ENCODE results near the gene VWC2L. TPM values are rescaled to one million over a fixed set of nuclear protein-coding genes. Genes with fewer than 3 reads are reported as not detected.

Gene VWC2L
- polyA plus RNA-seq, 2 of the 4 experiments (the other 2 are of a cell fraction), result not detected

DNA sequence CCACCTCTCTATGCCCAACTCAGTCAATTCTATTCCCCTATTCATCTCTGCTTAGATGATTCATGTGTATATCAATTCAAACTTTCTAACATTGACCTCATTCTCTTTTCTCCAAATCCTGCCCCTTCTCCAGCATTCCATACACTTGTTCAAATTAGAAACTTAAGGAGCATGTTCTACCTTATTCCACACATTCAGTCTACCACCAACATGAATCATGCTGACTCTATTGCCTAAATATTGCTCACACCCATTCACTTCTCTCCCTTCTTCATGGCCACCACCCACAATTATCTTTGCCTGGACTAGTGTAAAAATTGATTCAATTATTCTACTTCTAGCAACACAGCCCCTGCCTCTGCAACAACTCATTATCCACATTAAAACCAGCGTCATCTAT lies 147.5 kb downstream of the VWC2L start:
- ATAC-seq, result no peak
- 34% methylated on average over 1 of the region's 1 CpG for WGBS (ENCODE audit: missing lambda C conversion rate)
- Histone ChIP-seq H3K4me1 (no peaks in the 10 kb centered on the region), H3K9me3 (no peaks in the 10 kb centered on the region), H3K4me2 (no peak overlapping the region), H3K4me3 (no peak overlapping the region), H3K27ac (no peak overlapping the region)
- FAIRE-seq, result no peak
- no peak for TF ChIP-seq CBX8 (IDR thresholded peaks at IDR 0.05)
- no peak for TF ChIP-seq HEYL (CRISPR knock-in tag; IDR thresholded peaks at IDR 0.05)
- TF ChIP-seq, protein P1, sequence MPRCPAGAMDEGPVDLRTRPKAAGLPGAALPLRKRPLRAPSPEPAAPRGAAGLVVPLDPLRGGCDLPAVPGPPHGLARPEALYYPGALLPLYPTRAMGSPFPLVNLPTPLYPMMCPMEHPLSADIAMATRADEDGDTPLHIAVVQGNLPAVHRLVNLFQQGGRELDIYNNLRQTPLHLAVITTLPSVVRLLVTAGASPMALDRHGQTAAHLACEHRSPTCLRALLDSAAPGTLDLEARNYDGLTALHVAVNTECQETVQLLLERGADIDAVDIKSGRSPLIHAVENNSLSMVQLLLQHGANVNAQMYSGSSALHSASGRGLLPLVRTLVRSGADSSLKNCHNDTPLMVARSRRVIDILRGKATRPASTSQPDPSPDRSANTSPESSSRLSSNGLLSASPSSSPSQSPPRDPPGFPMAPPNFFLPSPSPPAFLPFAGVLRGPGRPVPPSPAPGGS (IDR thresholded peaks at IDR 0.05), result no peak
- no peak for TF ChIP-seq ESRRA (IDR thresholded peaks at IDR 0.05; ENCODE audit: borderline replicate concordance, low read length)
- no peak for TF ChIP-seq RNF2 (IDR thresholded peaks at IDR 0.05; ENCODE audit: borderline replicate concordance, low read depth)
- TF ChIP-seq ZC3H11A (IDR thresholded peaks at IDR 0.05), result no peak
- no peak for TF ChIP-seq ZSCAN20 (CRISPR knock-in tag; IDR thresholded peaks at IDR 0.05)
- no peak for TF ChIP-seq MAFK (IDR thresholded peaks at IDR 0.05; ENCODE audit: partially characterized antibody)
- no peak for TF ChIP-seq POLR2A (IDR thresholded peaks at IDR 0.05; ENCODE audit: low read length)
- no peak for TF ChIP-seq NR3C1 (IDR thresholded peaks at IDR 0.05)
- no peak for TF ChIP-seq HES2 (IDR thresholded peaks at IDR 0.05)
- TF ChIP-seq MYC (IDR thresholded peaks at IDR 0.05; ENCODE audit: borderline replicate concordance, low read length), result no peak
- TF ChIP-seq REST (IDR thresholded peaks at IDR 0.05), result no peak
- no peak for TF ChIP-seq E2F6 (IDR thresholded peaks at IDR 0.05; ENCODE audit: borderline replicate concordance, low read depth)
- no peak for TF ChIP-seq NPAS2 (CRISPR knock-in tag; IDR thresholded peaks at IDR 0.05; ENCODE audit: borderline replicate concordance)
- TF ChIP-seq SMC3 (IDR thresholded peaks at IDR 0.05), result no peak
- no peak for TF ChIP-seq TP53 (CRISPR knock-in tag; IDR thresholded peaks at IDR 0.05)
- TF ChIP-seq BHLHE40 (IDR thresholded peaks at IDR 0.05; ENCODE audit: low read depth, low read length), result no peak
- no peak for TF ChIP-seq EP300 (IDR thresholded peaks at IDR 0.05)
- ChIA-PET CTCF (no interaction called here), POLR2A (no interaction called here)
- no peak for DNase-seq (ENCODE audit: low read depth in 1 of 2, low spot score in 1 of 2)

DNA sequence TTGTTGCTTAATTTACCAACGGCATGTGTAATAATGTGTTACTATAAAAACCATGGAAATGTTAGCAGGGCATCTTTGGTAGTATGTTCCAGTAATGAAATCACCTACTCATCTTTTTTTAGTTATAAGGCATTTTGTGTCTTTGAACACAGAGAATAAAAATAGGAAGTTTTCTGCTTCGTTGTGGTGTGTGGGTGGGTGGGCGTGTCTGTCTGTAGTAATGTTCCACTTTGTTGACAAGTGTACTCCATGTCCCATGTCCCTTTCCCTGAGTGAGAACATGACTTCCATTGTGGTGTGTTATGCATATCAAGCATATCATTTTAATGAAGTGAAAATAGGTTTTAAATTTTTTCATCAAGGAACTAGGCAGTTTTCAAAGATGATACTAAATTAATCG lies 149.3 kb downstream of the VWC2L start:
- CTCF ChIA-PET, result no interaction called here
- no peak overlapping the region for H3K4me2 ChIP-seq
- TF ChIP-seq TP53 (CRISPR knock-in tag; IDR thresholded peaks at IDR 0.05), result no peak
- no peak for TF ChIP-seq HDAC2 (IDR thresholded peaks at IDR 0.05)
- no peak for TF ChIP-seq CHD4 (IDR thresholded peaks at IDR 0.05; ENCODE audit: borderline replicate concordance)
- TF ChIP-seq JUNB (IDR thresholded peaks at IDR 0.05), result no peak
- TF ChIP-seq HOXB5 (CRISPR knock-in tag; IDR thresholded peaks at IDR 0.05), result no peak
- no peak for TF ChIP-seq RFX5 (IDR thresholded peaks at IDR 0.05)
- no peak for TF ChIP-seq RCOR1 (IDR thresholded peaks at IDR 0.05; ENCODE audit: low read depth, low read length)
- TF ChIP-seq CBX2 (IDR thresholded peaks at IDR 0.05; ENCODE audit: borderline replicate concordance, low read depth), result no peak
- no peak for TF ChIP-seq HMGXB4 (CRISPR knock-in tag; IDR thresholded peaks at IDR 0.05; ENCODE audit: borderline replicate concordance)
- TF ChIP-seq CHD2 (IDR thresholded peaks at IDR 0.05; ENCODE audit: low read length, partially characterized antibody), result no peak
- TF ChIP-seq ESRRA (IDR thresholded peaks at IDR 0.05; ENCODE audit: borderline replicate concordance, low read length), result no peak
- no peak for TF ChIP-seq SMC3 (IDR thresholded peaks at IDR 0.05)
- no peak for TF ChIP-seq HOXA7 (CRISPR knock-in tag; IDR thresholded peaks at IDR 0.05)
- TF ChIP-seq MAZ (IDR thresholded peaks at IDR 0.05; ENCODE audit: borderline replicate concordance, low read depth, low read length), result no peak
- TF ChIP-seq HEYL (CRISPR knock-in tag; IDR thresholded peaks at IDR 0.05), result no peak
- FAIRE-seq (no peak), DNase-seq (ENCODE audit: low read depth in 1 of 2, low spot score in 1 of 2) (no peak), ATAC-seq (no peak)
- no peaks in the 10 kb centered on the region for H3K4me1 ChIP-seq
- WGBS (ENCODE audit: missing lambda C conversion rate), result 39% methylated on average over 4 of the region's 4 CpGs
- H3K4me3 ChIP-seq, result no peak overlapping the region
- POLR2A ChIA-PET, result no interaction called here
- H3K9me3 ChIP-seq, result no peaks in the 10 kb centered on the region
- H3K27ac ChIP-seq, result no peak overlapping the region
